ENCODE measurements around the gene CNOT3.
A peak's percentile ranks its signal among the peaks of the same experiment; 100 is the strongest.
"Not testable (repeated sequence)": the region's sequence is repeated elsewhere in the genome, so short reads cannot be mapped to it uniquely, and the experiment has no call there.

CNOT3 gene

DNA sequence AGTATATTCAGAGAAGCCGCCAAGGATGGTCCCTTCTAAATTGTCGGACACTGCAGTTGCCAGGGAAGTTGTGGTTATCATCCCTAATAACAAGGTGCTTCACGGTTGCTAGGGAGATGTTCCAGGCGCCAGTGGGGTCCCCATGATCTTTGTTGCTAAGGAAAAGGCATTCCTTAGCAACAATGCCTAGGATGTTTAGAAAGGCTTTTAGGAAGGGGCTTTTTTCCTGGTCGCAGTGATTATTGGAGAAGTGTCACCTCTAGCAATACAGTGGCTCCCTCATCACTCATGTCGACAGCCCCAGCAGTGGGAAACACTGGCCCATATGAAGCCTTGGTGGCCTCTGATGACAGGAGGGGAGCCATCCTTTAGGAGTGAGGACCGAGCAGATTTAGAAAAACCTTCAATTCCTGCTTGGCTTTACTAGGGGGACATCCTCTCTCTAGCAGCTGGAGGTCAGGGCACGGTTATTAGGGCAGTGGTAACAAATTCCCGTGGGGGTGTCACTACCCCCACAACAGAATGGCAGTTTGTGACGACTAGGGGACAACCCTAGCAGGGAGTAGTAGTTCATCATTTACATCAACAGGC is 41.8 kb downstream of the CNOT3 start:
- no peak for TF ChIP-seq CTCF (IDR thresholded peaks at IDR 0.05; ENCODE audit: extremely low read depth, missing control alignments)
- no peak for DNase-seq (ENCODE audit: low spot score)

DNA sequence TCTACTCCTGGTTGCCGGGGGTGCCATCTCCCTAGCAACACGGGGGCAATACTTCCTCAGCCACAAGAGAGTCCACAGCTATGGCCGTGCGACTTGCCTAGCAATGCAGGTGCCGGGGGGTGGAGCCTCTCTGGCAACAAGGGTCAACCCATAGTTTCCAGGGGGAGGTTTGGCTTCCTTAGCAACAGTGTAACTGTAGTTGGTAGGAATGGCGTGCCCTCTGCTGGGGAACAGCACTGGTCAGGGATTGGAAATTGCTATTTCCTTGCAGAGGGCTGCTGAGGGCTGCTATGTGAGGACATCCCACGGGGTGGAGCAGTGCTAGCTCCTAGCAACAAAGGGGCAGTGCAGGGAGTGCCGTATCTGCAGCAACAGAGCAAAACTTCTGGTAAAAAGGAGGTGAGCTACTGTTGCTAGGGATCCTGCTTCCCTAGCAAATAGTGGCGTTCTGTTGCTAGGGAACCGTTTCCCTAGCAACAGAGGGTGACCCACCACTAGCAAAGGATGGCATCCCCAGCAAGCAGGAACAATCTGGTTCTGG is 42.4 kb downstream of the CNOT3 start:
- peak; percentile 35 for DNase-seq (ENCODE audit: low spot score)
- no peak for TF ChIP-seq CTCF (IDR thresholded peaks at IDR 0.05; ENCODE audit: extremely low read depth, missing control alignments)

DNA sequence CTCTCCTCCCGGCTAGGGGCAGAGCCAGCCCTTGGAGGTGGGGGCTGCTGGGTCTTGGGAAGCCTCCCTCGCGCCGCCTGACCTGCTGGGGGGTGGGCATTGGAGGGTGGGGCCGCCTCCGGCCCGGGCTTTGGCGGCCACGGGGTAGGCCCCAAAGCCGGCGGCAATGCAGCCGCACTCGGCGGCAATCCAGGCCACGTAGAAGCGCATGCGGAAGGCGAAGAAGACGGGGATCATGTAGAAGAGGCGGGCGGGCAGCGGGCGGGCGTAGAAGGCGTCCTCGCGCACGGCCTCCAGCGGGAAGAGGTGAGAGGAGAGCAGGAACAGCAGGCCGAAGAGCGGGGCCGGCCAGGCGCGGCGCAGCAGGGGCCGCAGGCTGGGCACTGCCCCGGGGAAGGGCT is 43.1 kb downstream of the CNOT3 start:
- no peak for DNase-seq (ENCODE audit: low spot score)

DNA sequence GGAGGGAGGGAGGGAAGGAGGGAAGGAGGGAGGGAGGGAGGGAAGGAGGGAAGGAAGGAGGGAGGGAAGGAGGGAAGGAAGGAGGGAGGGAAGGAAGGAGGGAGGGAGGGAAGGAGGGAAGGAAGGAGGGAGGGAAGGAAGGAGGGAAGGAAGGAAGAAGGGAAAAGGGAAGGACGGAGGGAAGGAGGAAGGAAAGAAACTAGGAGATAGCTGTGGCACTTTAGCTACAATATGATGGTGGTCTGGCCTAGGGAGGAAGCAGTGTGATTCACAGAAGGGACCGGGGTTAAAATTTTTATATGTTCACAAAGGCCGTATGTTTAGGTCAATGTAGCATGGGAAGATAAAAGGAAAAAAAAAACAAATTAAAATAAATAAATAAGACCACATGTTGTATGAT is 44.3 kb downstream of the CNOT3 start:
- not testable (repeated sequence) for DNase-seq (ENCODE audit: low spot score)

More for the DNA sequence above, 43.1 kb downstream of the CNOT3 start:
- TF ChIP-seq CTCF (IDR thresholded peaks at IDR 0.05; ENCODE audit: extremely low read depth, missing control alignments): no peak

GRCh38 chr19:54183431-54183830 is 45.9 kb downstream of the CNOT3 start:
- DNase-seq (ENCODE audit: low spot score): no peak
- no peak for TF ChIP-seq CTCF (IDR thresholded peaks at IDR 0.05; ENCODE audit: extremely low read depth, missing control alignments)

- no peak for TF ChIP-seq CTCF (IDR thresholded peaks at IDR 0.05; ENCODE audit: extremely low read depth, missing control alignments)
Observed at GRCh38 chr19:54186351-54186750, 48.8 kb downstream of the CNOT3 start.

DNA sequence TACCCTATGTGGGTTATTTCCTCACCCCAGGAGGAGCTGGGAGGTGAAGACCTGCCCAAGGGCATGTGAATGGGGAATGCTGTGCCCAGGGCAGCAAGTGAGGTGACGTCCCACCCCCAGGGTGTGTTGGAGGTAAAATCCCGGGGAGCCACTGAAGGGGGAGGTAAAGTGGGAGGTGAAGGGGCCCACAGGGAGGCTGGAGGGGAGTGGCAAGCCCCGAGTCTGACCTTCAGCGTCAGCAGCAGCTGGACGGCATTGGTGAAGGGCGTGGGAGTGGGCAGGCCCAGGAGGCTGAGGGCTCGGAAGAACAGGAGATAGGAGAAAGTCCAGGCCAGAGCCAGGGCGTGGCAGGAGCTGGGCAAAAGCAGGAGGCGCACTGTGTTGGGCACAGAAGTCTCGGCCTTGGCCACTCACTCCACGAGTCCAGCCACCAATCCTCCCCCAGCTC is 49.4 kb downstream of the CNOT3 start:
- no peak for DNase-seq (ENCODE audit: low spot score)
- TF ChIP-seq CTCF (IDR thresholded peaks at IDR 0.05; ENCODE audit: extremely low read depth, missing control alignments): no peak

More at GRCh38 chr19:54186351-54186750, 48.8 kb downstream of the CNOT3 start:
- no peak for DNase-seq (ENCODE audit: low spot score)

All from GM20000 (cell line).